ENCODE data around the gene SOX8.

SOX8 gene

DNA sequence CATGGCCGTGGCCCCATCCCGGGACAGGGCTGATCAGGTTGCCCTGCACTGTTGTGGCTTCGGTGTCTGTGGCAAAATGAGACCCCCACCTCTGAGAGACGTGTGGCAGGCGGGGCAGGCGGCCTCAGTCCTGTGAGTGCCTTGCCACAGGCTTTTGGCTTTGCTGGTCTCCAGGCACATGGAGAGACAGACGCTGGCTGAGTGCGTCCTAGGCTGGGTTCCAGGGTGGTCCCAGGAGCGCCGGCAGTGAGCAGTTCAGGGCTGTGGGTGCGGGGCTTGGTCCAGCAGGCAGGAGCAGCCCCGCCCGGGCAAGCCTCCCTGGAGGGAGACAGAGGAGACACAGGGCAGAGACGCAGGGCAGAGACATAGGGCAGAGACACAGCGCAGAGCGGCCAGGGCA, 29.2 kb downstream of the SOX8 start:
- peaks cover 5% of the 10 kb centered on the region for H3K27me3 ChIP-seq (replicated peaks; ENCODE audit: control insufficient read depth, insufficient read depth, low read length, poor library complexity, severe bottlenecking)

DNA sequence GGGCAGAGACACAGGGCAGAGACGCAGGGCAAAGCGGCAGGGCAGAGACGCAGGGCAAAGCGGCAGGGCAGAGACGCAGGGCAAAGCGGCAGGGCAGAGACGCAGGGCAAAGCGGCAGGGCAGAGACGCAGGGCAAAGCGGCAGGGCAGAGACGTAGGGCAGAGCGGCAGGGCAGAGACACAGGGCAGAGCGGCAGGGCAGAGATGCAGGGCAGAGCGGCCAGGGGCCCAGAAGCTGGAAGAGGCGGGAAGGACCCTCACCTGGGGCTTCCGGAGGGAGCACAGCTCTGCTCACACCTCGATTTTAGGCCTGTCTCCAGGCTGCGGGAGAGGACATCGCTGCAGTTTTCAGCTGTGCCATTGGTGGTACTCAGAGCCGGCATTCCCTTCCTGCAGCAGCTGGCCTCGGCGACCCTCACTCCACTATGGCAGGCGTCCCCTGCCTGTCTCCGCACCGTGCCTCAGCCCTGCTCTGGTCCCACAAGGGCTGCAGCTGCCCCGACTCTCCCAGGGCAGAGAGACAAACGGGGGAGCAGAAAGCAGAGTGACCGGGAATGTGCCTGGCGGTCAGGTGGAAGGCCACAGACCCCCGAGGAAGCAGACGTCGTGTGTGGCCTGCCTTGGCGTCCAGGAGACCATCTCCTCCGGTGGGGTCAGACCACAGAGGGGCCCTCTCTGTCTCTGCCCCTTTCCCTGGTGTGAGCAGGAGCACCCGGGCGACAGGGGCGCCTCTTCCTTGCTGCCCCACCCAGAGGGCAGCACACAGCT, 29.9 kb downstream of the SOX8 start:
- H3K9me3 ChIP-seq (ENCODE audit: control insufficient read depth, low read length): no peaks in the 10 kb centered on the region
- DNase-seq: no peak
- peaks cover 7% of the 10 kb centered on the region for H3K4me1 ChIP-seq (ENCODE audit: control insufficient read depth, insufficient read depth, low read length, poor library complexity, severe bottlenecking)
- no peak overlapping the region for H3K4me3 ChIP-seq (ENCODE audit: insufficient read depth, low read depth, low read length, poor library complexity, severe bottlenecking)
- H3K36me3 ChIP-seq (ENCODE audit: control insufficient read depth, insufficient read depth, low read length): no peaks in the 10 kb centered on the region
- no peak overlapping the region for H3K27ac ChIP-seq (ENCODE audit: insufficient read depth, low read length, poor library complexity, severe bottlenecking)
- H3K27me3 ChIP-seq (replicated peaks; ENCODE audit: control insufficient read depth, insufficient read depth, low read length, poor library complexity, severe bottlenecking): peaks cover 5% of the 10 kb centered on the region

More for the DNA sequence above, 29.2 kb downstream of the SOX8 start:
- Histone ChIP-seq H3K36me3 (ENCODE audit: control insufficient read depth, insufficient read depth, low read length) (no peaks in the 10 kb centered on the region), H3K9me3 (ENCODE audit: control insufficient read depth, low read length) (no peaks in the 10 kb centered on the region), H3K4me1 (ENCODE audit: control insufficient read depth, insufficient read depth, low read length, poor library complexity, severe bottlenecking) (peaks cover 7% of the 10 kb centered on the region), H3K27ac (ENCODE audit: insufficient read depth, low read length, poor library complexity, severe bottlenecking) (no peak overlapping the region), H3K4me3 (ENCODE audit: insufficient read depth, low read depth, low read length, poor library complexity, severe bottlenecking) (no peak overlapping the region)
- no peak for DNase-seq

DNA sequence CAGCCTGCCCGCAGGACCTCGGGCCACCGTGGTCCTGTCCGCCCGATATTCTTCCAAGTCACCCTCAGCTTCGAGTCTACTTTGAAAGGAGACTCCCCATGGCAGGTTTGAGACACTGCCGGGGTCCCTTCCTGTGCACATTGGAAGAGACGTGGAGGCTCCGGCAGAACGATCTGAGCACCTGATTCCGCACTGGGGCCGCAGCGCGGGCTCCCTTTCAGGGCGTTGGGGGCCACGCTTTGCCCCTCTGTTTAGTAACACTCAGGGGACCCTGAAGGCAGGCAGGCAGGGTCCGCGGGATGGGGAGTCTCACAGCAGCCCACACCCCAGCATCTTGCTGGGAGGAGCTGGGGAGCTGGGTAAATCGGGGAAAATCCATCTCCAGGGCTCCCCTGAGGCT, 30.6 kb downstream of the SOX8 start:
- H3K27me3 ChIP-seq (replicated peaks; ENCODE audit: control insufficient read depth, insufficient read depth, low read length, poor library complexity, severe bottlenecking): peaks cover 5% of the 10 kb centered on the region

DNA sequence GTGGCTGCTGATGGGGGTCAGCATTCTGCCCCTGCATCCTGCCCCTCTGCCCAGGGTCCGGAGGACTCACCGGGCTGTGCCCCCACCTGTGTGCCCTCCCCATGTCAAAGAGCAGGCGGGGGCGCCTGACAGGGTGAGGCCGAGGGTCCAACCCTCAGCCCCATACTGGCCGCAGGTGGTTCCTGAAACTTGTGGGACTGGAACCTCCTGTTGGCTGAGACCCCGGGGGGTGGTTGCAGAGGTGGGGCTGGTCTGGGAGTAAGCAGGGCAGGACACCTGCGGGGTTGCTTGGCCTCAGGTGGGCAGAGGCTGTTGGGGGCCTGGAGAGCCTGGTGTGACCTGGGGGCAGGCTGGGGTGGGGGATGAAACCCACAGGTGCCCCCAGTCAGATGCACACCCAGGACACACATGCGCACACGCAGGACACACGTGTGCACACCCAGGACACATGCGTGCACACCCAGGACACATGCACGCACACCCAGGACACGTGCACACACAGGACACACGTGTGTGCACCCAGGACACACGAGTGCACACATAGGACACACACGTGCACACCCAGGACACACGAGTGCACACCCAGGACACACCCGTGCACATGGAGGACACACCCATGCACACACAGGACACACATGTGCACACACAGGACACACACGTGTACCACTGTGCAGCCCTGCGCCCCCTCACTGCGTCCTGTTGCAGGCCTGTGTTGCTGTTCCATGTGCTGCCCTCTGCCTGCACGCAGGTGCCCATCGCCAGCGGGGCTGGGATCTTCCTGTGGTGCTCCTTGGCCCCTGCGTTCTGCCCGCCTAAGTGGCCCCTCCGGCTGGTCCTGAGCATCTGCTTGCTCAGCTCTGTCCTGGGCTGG, 31.4 kb downstream of the SOX8 start:
- peaks cover 7% of the 10 kb centered on the region for H3K4me1 ChIP-seq (ENCODE audit: control insufficient read depth, insufficient read depth, low read length, poor library complexity, severe bottlenecking)
- peaks cover 5% of the 10 kb centered on the region for H3K27me3 ChIP-seq (replicated peaks; ENCODE audit: control insufficient read depth, insufficient read depth, low read length, poor library complexity, severe bottlenecking)
- H3K4me3 ChIP-seq (ENCODE audit: insufficient read depth, low read depth, low read length, poor library complexity, severe bottlenecking): no peak overlapping the region
- DNase-seq: no peak
- H3K36me3 ChIP-seq (ENCODE audit: control insufficient read depth, insufficient read depth, low read length): no peaks in the 10 kb centered on the region
- H3K27ac ChIP-seq (ENCODE audit: insufficient read depth, low read length, poor library complexity, severe bottlenecking): no peak overlapping the region
- H3K9me3 ChIP-seq (ENCODE audit: control insufficient read depth, low read length): no peaks in the 10 kb centered on the region

More for the DNA sequence above, 30.6 kb downstream of the SOX8 start:
- Histone ChIP-seq H3K36me3 (ENCODE audit: control insufficient read depth, insufficient read depth, low read length) (no peaks in the 10 kb centered on the region), H3K27ac (ENCODE audit: insufficient read depth, low read length, poor library complexity, severe bottlenecking) (no peak overlapping the region), H3K4me1 (ENCODE audit: control insufficient read depth, insufficient read depth, low read length, poor library complexity, severe bottlenecking) (peaks cover 7% of the 10 kb centered on the region), H3K9me3 (ENCODE audit: control insufficient read depth, low read length) (no peaks in the 10 kb centered on the region), H3K4me3 (ENCODE audit: insufficient read depth, low read depth, low read length, poor library complexity, severe bottlenecking) (no peak overlapping the region)
- no peak for DNase-seq

DNA sequence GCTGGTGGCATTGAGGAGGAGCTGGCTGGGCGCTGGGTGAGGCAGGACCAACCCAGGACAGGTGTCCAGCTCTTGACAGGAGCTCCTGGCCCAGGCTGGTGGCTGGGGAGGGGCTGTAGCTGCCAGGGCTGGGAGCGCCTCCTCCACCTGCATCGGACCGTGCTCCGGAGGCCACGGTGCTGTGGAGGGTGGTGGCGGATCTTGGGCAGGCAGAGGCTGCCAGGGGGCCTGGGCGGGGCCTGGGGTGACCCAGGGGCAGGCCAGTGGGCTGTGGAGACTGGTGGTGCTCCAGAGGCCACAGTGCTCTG, 32.0 kb downstream of the SOX8 start:
- peaks cover 5% of the 10 kb centered on the region for H3K27me3 ChIP-seq (replicated peaks; ENCODE audit: control insufficient read depth, insufficient read depth, low read length, poor library complexity, severe bottlenecking)
- no peaks in the 10 kb centered on the region for H3K36me3 ChIP-seq (ENCODE audit: control insufficient read depth, insufficient read depth, low read length)
- H3K27ac ChIP-seq (ENCODE audit: insufficient read depth, low read length, poor library complexity, severe bottlenecking): no peak overlapping the region
- H3K9me3 ChIP-seq (ENCODE audit: control insufficient read depth, low read length): no peaks in the 10 kb centered on the region
- H3K4me1 ChIP-seq (ENCODE audit: control insufficient read depth, insufficient read depth, low read length, poor library complexity, severe bottlenecking): peaks cover 7% of the 10 kb centered on the region
- DNase-seq: no peak
- no peak overlapping the region for H3K4me3 ChIP-seq (ENCODE audit: insufficient read depth, low read depth, low read length, poor library complexity, severe bottlenecking)

DNA sequence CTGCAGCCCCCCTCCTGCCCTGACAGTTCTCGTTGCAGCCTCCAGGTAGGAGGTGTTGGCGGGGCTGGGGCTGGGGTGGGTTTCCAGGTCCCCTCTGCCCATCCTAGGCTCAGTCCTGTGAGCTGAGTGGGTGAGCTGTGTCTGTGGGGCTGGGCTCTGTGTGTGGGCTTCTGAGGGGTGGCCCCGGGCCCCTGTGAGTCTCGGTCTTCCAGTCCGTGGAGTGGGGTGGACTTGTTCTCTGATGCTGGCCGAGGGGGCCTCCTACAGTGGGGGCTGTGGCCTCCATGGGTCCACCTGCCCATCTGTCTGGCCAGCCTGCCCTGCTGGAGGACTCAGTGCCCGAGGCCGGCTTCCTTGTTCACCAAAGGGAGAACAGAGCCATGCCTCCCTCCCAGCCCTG, 32.7 kb downstream of the SOX8 start:
- no peak for DNase-seq
- no peak overlapping the region for H3K27ac ChIP-seq (ENCODE audit: insufficient read depth, low read length, poor library complexity, severe bottlenecking)
- H3K36me3 ChIP-seq (ENCODE audit: control insufficient read depth, insufficient read depth, low read length): no peaks in the 10 kb centered on the region
- H3K27me3 ChIP-seq (replicated peaks; ENCODE audit: control insufficient read depth, insufficient read depth, low read length, poor library complexity, severe bottlenecking): peaks cover 5% of the 10 kb centered on the region
- peaks cover 7% of the 10 kb centered on the region for H3K4me1 ChIP-seq (ENCODE audit: control insufficient read depth, insufficient read depth, low read length, poor library complexity, severe bottlenecking)
- H3K9me3 ChIP-seq (ENCODE audit: control insufficient read depth, low read length): no peaks in the 10 kb centered on the region
- H3K4me3 ChIP-seq (ENCODE audit: insufficient read depth, low read depth, low read length, poor library complexity, severe bottlenecking): no peak overlapping the region

DNA sequence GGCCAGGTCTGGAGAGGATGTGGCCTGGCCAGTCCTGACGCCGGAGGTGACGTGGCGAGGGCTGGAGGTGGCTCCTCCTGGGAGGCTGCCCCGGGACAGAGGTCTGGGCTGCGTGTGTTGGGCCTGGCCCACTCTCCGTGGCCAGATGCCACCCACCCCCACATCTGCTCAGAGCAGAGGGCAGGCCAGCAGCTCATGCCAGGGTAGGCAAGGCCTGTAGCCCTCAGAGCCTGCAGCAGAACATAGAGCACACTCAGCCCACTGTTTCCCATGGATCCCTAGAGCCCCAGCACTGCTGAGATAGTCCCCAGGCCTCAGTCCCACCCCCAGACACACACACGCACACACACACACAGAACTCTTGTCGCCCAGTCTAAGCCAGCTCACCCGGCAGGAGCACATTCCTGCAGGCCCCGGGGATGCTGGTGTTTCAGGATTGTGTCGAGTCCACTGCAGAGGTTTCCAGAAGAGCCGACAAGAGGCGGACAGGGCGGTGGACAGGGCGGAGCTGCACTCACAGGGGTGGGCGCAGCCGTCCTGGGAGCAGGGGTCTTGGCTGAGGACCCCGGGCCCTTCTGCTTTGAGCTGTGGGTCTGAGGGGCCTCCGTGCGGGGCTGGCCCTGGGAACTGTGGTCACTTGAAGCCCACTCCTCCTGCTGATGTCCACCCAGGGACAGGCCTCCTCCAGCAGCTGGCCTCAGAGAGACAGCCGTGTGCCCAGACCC, 33.4 kb downstream of the SOX8 start:
- Histone ChIP-seq H3K4me3 (ENCODE audit: insufficient read depth, low read depth, low read length, poor library complexity, severe bottlenecking) (no peak overlapping the region), H3K27me3 (replicated peaks; ENCODE audit: control insufficient read depth, insufficient read depth, low read length, poor library complexity, severe bottlenecking) (peaks cover 5% of the 10 kb centered on the region), H3K4me1 (ENCODE audit: control insufficient read depth, insufficient read depth, low read length, poor library complexity, severe bottlenecking) (peaks cover 5% of the 10 kb centered on the region), H3K9me3 (ENCODE audit: control insufficient read depth, low read length) (no peaks in the 10 kb centered on the region), H3K27ac (ENCODE audit: insufficient read depth, low read length, poor library complexity, severe bottlenecking) (no peak overlapping the region), H3K36me3 (ENCODE audit: control insufficient read depth, insufficient read depth, low read length) (no peaks in the 10 kb centered on the region)
- DNase-seq: no peak

DNA sequence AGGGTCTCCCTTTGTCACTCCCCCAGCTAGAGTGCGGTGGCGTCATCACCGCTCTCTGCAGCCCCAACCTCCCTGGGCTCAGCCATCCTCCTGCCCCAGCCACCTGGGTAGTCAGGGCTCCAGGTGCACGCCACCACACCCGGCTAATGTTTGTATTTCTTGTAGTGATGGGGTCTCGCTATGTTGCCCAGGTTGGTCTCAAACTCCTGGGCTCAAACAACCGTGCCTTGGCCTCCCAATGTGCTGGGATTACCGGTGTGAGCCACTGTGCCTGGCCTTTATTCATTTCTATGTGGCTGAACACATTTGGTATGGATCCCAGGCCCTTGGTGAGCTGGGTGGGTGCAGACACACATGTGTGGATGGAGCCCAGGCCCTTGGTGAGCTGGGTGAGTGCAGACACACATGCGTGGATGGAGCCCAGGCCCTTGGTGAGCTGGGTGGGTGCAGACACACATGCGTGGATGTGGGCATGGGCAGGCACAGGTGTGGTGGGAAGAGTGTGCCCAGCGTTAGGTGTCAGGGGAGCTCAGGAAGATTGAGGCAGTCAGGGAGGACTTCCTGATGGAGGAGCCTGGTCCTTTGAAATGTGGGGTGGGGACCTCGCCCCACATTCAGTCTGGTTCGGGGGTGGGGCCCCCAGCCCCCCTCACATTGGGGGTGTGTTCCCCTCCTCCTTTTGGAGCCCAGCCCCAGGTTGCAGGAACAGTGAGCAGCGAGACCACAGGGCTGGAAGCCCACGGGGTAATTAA, 37.1 kb downstream of the SOX8 start:
- Histone ChIP-seq H3K27me3 (replicated peaks; ENCODE audit: control insufficient read depth, insufficient read depth, low read length, poor library complexity, severe bottlenecking) (peaks cover 7% of the 10 kb centered on the region), H3K36me3 (ENCODE audit: control insufficient read depth, insufficient read depth, low read length) (no peaks in the 10 kb centered on the region), H3K27ac (ENCODE audit: insufficient read depth, low read length, poor library complexity, severe bottlenecking) (no peak overlapping the region), H3K4me3 (ENCODE audit: insufficient read depth, low read depth, low read length, poor library complexity, severe bottlenecking) (no peak overlapping the region), H3K4me1 (ENCODE audit: control insufficient read depth, insufficient read depth, low read length, poor library complexity, severe bottlenecking) (no peaks in the 10 kb centered on the region), H3K9me3 (ENCODE audit: control insufficient read depth, low read length) (no peaks in the 10 kb centered on the region)
- no peak for DNase-seq

DNA sequence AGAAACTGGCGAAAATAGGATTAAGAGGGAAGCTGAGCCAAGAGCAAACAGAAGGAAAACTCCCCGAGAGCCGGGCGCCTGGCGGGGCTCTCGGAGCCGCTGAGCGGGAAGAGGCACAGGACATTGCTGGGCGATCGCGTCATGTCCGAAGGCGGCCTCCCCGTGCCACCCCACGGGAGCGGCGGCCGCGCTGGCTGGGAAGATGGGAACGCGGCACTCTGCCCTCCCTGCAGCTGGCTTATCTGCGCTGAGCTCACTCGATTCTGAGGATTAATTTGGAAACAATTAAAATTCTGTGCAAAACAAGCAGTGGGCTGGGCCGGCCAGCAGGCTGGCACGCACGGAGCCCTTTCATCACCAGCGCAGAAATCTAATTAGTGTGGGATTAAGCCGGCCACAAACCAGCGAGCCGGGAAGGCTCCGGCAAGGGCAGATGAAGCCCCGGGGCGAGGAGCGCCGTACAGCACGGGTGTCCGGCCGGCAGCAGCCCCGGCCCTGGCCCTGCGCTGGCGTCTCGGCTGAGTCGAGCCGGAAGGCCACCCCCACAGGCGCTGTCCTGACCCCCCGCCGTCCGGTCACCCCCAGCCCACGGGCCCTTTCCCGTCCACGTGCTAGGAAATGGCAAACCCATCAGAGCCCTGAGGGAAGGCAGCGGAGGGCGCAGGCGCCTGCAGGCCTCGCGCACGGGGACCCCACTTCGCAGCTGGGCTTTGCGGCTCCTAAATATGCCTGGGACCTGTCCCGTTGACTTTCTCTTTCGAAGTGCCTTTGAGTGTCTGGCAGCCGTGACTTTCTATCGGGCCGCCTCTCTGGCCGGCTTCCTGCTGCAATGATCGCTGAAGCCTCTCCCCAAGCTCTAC, 37.9 kb downstream of the SOX8 start:
- H3K36me3 ChIP-seq (ENCODE audit: control insufficient read depth, insufficient read depth, low read length): no peaks in the 10 kb centered on the region
- H3K27me3 ChIP-seq (replicated peaks; ENCODE audit: control insufficient read depth, insufficient read depth, low read length, poor library complexity, severe bottlenecking): peaks cover 7% of the 10 kb centered on the region
- H3K27ac ChIP-seq (ENCODE audit: insufficient read depth, low read length, poor library complexity, severe bottlenecking): no peak overlapping the region
- H3K4me1 ChIP-seq (ENCODE audit: control insufficient read depth, insufficient read depth, low read length, poor library complexity, severe bottlenecking): no peaks in the 10 kb centered on the region
- H3K4me3 ChIP-seq (ENCODE audit: insufficient read depth, low read depth, low read length, poor library complexity, severe bottlenecking): no peak overlapping the region
- DNase-seq: no peak
- no peaks in the 10 kb centered on the region for H3K9me3 ChIP-seq (ENCODE audit: control insufficient read depth, low read length)
